Endodermal cell (in vitro differentiated cells): ENCODE data around the gene SMIM35. TPM values are rescaled to one million over a fixed set of nuclear protein-coding genes. Genes with fewer than 3 reads are reported as not detected.

ENCODE experiments used
- DNase-seq: peaks from one replicate; pipeline ENCODE4 v3.0.0-alpha.2; 2017
- H3K27ac ChIP-seq: 2 replicates; pipeline ENCODE4 v1.5.1; 2013; ENCODE audit warnings: mild to moderate bottlenecking, low read depth, low read length, moderate library complexity
- H3K27me3 ChIP-seq: 2 replicates; pipeline ENCODE4 v1.6.1; 2013; ENCODE audit warnings: mild to moderate bottlenecking, low read length, moderate library complexity; ENCODE audit not compliant: insufficient read depth, control insufficient read depth, poor library complexity, severe bottlenecking
- H3K36me3 ChIP-seq: 2 replicates; pipeline ENCODE4 v1.7.0; 2013; ENCODE audit warnings: mild to moderate bottlenecking, low read length, moderate library complexity; ENCODE audit not compliant: control insufficient read depth, insufficient read depth
- H3K4me1 ChIP-seq: one replicate; pipeline ENCODE4 v1.7.0; 2013; ENCODE audit warnings: low read length; ENCODE audit not compliant: control insufficient read depth, insufficient read depth
- H3K4me3 ChIP-seq: 2 replicates; pipeline ENCODE4 v1.5.1; 2013; ENCODE audit warnings: mild to moderate bottlenecking, low read length, moderate library complexity
- H3K9ac ChIP-seq: 2 replicates; pipeline ENCODE4 v1.6.1; 2013; ENCODE audit warnings: mild to moderate bottlenecking, low read length, moderate library complexity; ENCODE audit not compliant: poor library complexity, severe bottlenecking; ENCODE audit errors: extremely low read depth
- H3K9me3 ChIP-seq: 2 replicates; pipeline ENCODE4 v1.6.1; 2013; ENCODE audit warnings: mild to moderate bottlenecking, low read length, moderate library complexity; ENCODE audit not compliant: control insufficient read depth
- H3K27ac Mint-ChIP-seq: 2 replicates; pipeline ENCODE4 v1.8.0; 2020; ENCODE audit warnings: mixed read lengths
- H3K27me3 Mint-ChIP-seq: 2 replicates; pipeline ENCODE4 v1.8.0; 2021; ENCODE audit warnings: mild to moderate bottlenecking, mixed read lengths; ENCODE audit not compliant: insufficient read depth
- H3K36me3 Mint-ChIP-seq: 2 replicates; pipeline ENCODE4 v1.8.0; 2020; ENCODE audit warnings: low read depth, mixed read lengths
- H3K4me1 Mint-ChIP-seq: 2 replicates; pipeline ENCODE4 v1.8.0; 2020; ENCODE audit warnings: mixed read lengths
- H3K4me3 Mint-ChIP-seq: 2 replicates; pipeline ENCODE4 v1.8.0; 2020; ENCODE audit warnings: mild to moderate bottlenecking, moderate library complexity, mixed read lengths
- H3K9me3 Mint-ChIP-seq: 2 replicates; pipeline ENCODE4 v1.8.0; 2020; ENCODE audit warnings: mild to moderate bottlenecking, mixed read lengths
- CTCF ChIP-seq: fragments of 200-600 bp; sonication (generic); conservative IDR thresholded peaks from 2 replicates; pipeline ENCODE4 v1.5.0; 2021; ENCODE audit warnings: antibody characterized with exemption, mild to moderate bottlenecking
- WGBS, 2 experiments: methylation state at CpG; one replicate each; pipeline versions ENCODE4 v1.1.5 to v1.1.7; 2013; ENCODE audit warnings: missing lambda C conversion rate in 2 of 2, mixed read lengths in 1 of 2; ENCODE audit not compliant: insufficient coverage in 1 of 2, insufficient read length in 1 of 2; 5-methylcytosine and 5-hydroxymethylcytosine counted together
- total RNA-seq, 2 donors: library from RNA; stranded (reverse); fragmentation: NEBNext Ultra II Directional in 1 of 2; extraction: Animal tissue kit (Norgen Biotek cat#: 25700) in 1 of 2; gene quantifications; 2 replicates in 1 of 2; 3 replicates in 1 of 2; pipeline ENCODE4 v1.2.1, GENCODE V29; 2021

The SMIM35 gene
- total RNA-seq, 2 donors from 2014 or later = not detected

DNA sequence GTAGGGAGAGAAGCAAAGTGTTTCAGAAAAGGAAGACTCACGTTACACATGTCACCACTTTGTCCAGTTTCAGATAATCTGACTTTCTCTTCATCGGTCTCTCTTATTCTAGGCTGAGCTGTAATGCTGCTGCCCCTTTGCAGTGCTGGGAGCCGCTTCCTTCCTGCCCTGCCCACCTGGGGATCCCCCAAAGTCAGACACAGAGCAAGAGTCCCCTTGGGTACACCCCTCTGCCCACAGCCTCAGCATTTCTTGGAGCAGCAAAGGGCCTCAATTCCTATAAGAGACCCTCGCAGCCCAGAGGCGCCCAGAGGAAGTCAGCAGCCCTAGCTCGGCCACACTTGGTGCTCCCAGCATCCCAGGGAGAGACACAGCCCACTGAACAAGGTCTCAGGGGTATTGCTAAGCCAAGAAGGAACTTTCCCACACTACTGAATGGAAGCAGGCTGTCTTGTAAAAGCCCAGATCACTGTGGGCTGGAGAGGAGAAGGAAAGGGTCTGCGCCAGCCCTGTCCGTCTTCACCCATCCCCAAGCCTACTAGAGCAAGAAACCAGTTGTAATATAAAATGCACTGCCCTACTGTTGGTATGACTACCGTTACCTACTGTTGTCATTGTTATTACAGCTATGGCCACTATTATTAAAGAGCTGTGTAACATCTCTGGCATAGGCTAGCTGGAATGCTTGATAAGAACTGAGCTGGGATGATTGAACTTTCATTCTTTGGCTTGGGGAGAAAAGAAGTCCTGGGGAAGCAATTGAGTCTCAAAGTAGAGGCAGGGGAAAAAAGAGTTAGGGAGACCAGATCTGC, 31.2 kb upstream of the SMIM35 start:
- WGBS, 2 experiments = 90 to 92% methylated on average over 4 to 9 of the region's 9 CpGs
- Mint-ChIP-seq H3K9me3 (peaks cover 11% of the 10 kb centered on the region), H3K4me1 (peaks cover 2% of the 10 kb centered on the region), H3K27me3 (peaks cover 7% of the 10 kb centered on the region), H3K4me3 (no peak overlapping the region), H3K27ac (no peak overlapping the region), H3K36me3 (no peaks in the 10 kb centered on the region)
- Histone ChIP-seq H3K4me3 (no peak overlapping the region), H3K27ac (no peak overlapping the region), H3K36me3 (no peaks in the 10 kb centered on the region), H3K27me3 (no peaks in the 10 kb centered on the region), H3K4me1 (peaks cover 6% of the 10 kb centered on the region), H3K9ac (no peak overlapping the region), H3K9me3 (peaks cover 17% of the 10 kb centered on the region)
- no peak for TF ChIP-seq CTCF
- DNase-seq = no peak

DNA sequence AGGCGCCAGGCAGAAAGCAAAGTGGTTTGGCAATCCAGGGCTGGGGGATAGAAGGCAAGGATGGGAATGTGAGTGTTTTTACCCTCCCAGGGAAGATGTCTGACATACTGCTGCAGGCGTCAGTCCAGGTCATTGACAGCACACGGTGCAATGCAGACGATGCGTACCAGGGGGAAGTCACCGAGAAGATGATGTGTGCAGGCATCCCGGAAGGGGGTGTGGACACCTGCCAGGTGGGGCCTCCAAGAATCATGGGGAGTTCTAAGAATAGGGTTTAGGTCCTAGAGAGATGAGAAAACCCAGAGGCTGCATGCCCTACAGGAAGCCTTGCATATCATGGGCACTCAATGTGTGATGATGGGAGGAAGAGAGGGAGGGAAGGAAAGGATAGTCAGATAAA, 28.3 kb upstream of the SMIM35 start:
- Histone ChIP-seq H3K4me1 (peaks cover 6% of the 10 kb centered on the region), H3K4me3 (no peak overlapping the region), H3K27me3 (no peaks in the 10 kb centered on the region), H3K36me3 (no peaks in the 10 kb centered on the region), H3K9me3 (peaks cover 10% of the 10 kb centered on the region), H3K9ac (no peak overlapping the region), H3K27ac (no peak overlapping the region)
- no peaks in the 10 kb centered on the region for H3K36me3 Mint-ChIP-seq
- H3K4me1 Mint-ChIP-seq = peaks cover 2% of the 10 kb centered on the region
- H3K27ac Mint-ChIP-seq = no peak overlapping the region
- no peak for TF ChIP-seq CTCF
- H3K27me3 Mint-ChIP-seq = peaks cover 10% of the 10 kb centered on the region
- DNase-seq = no peak
- H3K4me3 Mint-ChIP-seq = no peak overlapping the region
- H3K9me3 Mint-ChIP-seq = peaks cover 4% of the 10 kb centered on the region
- WGBS, 2 experiments = 94 to 98% methylated on average over 6 to 7 of the region's 7 CpGs

DNA sequence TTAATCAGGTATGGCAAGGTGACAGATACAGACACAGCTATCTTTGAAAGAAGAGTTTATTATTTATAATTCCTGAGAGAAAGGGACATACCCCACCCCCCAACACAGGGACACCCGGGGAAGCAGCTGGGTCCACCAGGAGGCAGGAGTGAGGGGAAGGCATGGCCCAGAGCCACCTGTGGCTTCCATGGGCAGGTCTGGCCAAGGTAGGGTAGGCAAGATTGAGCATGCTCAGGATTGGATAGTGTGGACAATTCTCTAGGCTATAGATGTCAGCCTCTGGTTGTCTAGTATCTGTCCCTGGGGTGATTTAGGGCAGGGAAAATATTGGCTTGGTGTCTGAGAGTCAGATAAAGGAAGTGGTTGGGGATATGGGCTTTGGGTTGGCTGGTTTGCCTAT, 27.5 kb upstream of the SMIM35 start:
- Mint-ChIP-seq H3K27ac (no peak overlapping the region), H3K27me3 (peaks cover 10% of the 10 kb centered on the region), H3K4me1 (peaks cover 2% of the 10 kb centered on the region), H3K9me3 (peaks cover 4% of the 10 kb centered on the region), H3K4me3 (no peak overlapping the region), H3K36me3 (no peaks in the 10 kb centered on the region)
- DNase-seq = no peak
- WGBS, 2 experiments = 64% methylated on average over 1 of the region's 1 CpG; no CpG with 5 or more reads in 1 of the 2 experiments
- no peaks in the 10 kb centered on the region for H3K27me3 ChIP-seq
- H3K4me3 ChIP-seq = no peak overlapping the region
- peak; percentile 49 for TF ChIP-seq CTCF
- H3K36me3 ChIP-seq = no peaks in the 10 kb centered on the region
- H3K9ac ChIP-seq = no peak overlapping the region
- H3K4me1 ChIP-seq = peaks cover 6% of the 10 kb centered on the region
- H3K9me3 ChIP-seq = peaks cover 10% of the 10 kb centered on the region
- no peak overlapping the region for H3K27ac ChIP-seq
